OCI-LY3 (cell line): ENCODE measurements around the gene GLIPR1L1.

ENCODE experiments used
- H2AFZ ChIP-seq: fragments of 200-600, 300-600 bp; shearing (Covaris generic); 2 replicates; pipeline ENCODE4 v1.6.0; 2014; ENCODE audit warnings: antibody characterized with exemption, low read depth, low read length
- H3K27ac ChIP-seq: fragments of 200-600, 300-600 bp; sonication (generic); 2 replicates; pipeline ENCODE4 v1.5.1; 2014; ENCODE audit warnings: mild to moderate bottlenecking, low read length, moderate library complexity, mixed read lengths
- H3K27me3 ChIP-seq: fragments of 200-600, 300-600 bp; sonication (generic); 2 replicates; pipeline ENCODE4 v1.6.1; 2014; ENCODE audit warnings: low read depth, low read length, mixed read lengths
- H3K36me3 ChIP-seq: fragments of 200-600, 300-600 bp; sonication (generic); replicated peaks from 2 replicates; pipeline ENCODE3; 2014; ENCODE audit warnings: low read depth, low read length, mixed read lengths
- H3K4me1 ChIP-seq: fragments of 300-600, 200-600 bp; sonication (generic); 2 replicates; pipeline ENCODE4 v1.6.1; 2014; ENCODE audit warnings: low read length, mixed read lengths
- H3K4me2 ChIP-seq: fragments of 200-600, 300-600 bp; sonication (generic); 2 replicates; pipeline ENCODE4 v1.6.1; 2014; ENCODE audit warnings: low read length, mixed read lengths
- H3K4me3 ChIP-seq: fragments of 300-600, 200-600 bp; sonication (generic); 2 replicates; pipeline ENCODE4 v1.5.1; 2014; ENCODE audit warnings: antibody characterized with exemption, mild to moderate bottlenecking, low read length, moderate library complexity
- H3K79me2 ChIP-seq: fragments of 300-600, 200-600 bp; shearing (Covaris generic); 2 replicates; pipeline ENCODE4 v1.6.1; 2014; ENCODE audit warnings: mild to moderate bottlenecking, low read length, mixed read lengths
- H3K9ac ChIP-seq: fragments of 300-600, 200-600 bp; shearing (Covaris generic); 2 replicates; pipeline ENCODE4 v1.6.0; 2014; ENCODE audit warnings: mild to moderate bottlenecking, low read length, moderate library complexity
- H3K9me3 ChIP-seq: fragments of 200-600, 300-600 bp; shearing (Covaris generic); 2 replicates; pipeline ENCODE4 v1.6.1; 2014; ENCODE audit warnings: low read length, mixed read lengths; ENCODE audit not compliant: insufficient read depth
- H4K20me1 ChIP-seq: fragments of 200-600, 300-600 bp; sonication (generic); 2 replicates; pipeline ENCODE4 v1.6.1; 2016; ENCODE audit warnings: low read length, mixed read lengths; ENCODE audit not compliant: insufficient read depth
- CTCF ChIP-seq: fragments of 200-600, 300-600 bp; sonication (generic); IDR thresholded peaks from 2 replicates; pipeline ENCODE4 v1.5.1; 2014; ENCODE audit warnings: antibody characterized with exemption, low read length, low read depth
- EZH2phosphoT487 ChIP-seq: fragments of 200-600 bp; shearing (Covaris generic); IDR thresholded peaks from 2 replicates; pipeline ENCODE4 v1.6.1; 2018; ENCODE audit warnings: antibody characterized with exemption, mixed run types, low read depth

The GLIPR1L1 gene

GRCh38 chr12:75294336-75294735 lies 40.1 kb upstream of the GLIPR1L1 start:
- no peaks in the 10 kb centered on the region for H3K79me2 ChIP-seq
- no peaks in the 10 kb centered on the region for H3K9me3 ChIP-seq
- H3K4me1 ChIP-seq = no peaks in the 10 kb centered on the region
- no peak overlapping the region for H3K9ac ChIP-seq
- no peak overlapping the region for H2AFZ ChIP-seq
- no peaks in the 10 kb centered on the region for H4K20me1 ChIP-seq
- no peaks in the 10 kb centered on the region for H3K27me3 ChIP-seq
- no peak overlapping the region for H3K4me2 ChIP-seq
- TF ChIP-seq EZH2phosphoT487 (no peak), CTCF (no peak)
- H3K27ac ChIP-seq = no peak overlapping the region
- H3K4me3 ChIP-seq = no peak overlapping the region
- H3K36me3 ChIP-seq = no peaks in the 10 kb centered on the region

- no peaks in the 10 kb centered on the region for H3K79me2 ChIP-seq
- no peak overlapping the region for H3K4me3 ChIP-seq
- H3K9me3 ChIP-seq = no peaks in the 10 kb centered on the region
- no peaks in the 10 kb centered on the region for H3K4me1 ChIP-seq
- no peak overlapping the region for H3K4me2 ChIP-seq
- no peaks in the 10 kb centered on the region for H3K27me3 ChIP-seq
- no peak overlapping the region for H3K9ac ChIP-seq
- H2AFZ ChIP-seq = no peak overlapping the region
- H3K27ac ChIP-seq = no peak overlapping the region
- no peaks in the 10 kb centered on the region for H4K20me1 ChIP-seq
- no peak for TF ChIP-seq EZH2phosphoT487
- TF ChIP-seq CTCF = no peak
- H3K36me3 ChIP-seq = no peaks in the 10 kb centered on the region
Observed at GRCh38 chr12:75294797-75295196, 39.7 kb upstream of the GLIPR1L1 start.

GRCh38 chr12:75302225-75302624 lies 32.2 kb upstream of the GLIPR1L1 start:
- Histone ChIP-seq H3K4me3 (no peak overlapping the region), H3K79me2 (no peaks in the 10 kb centered on the region), H2AFZ (no peak overlapping the region), H3K27ac (no peak overlapping the region), H4K20me1 (no peaks in the 10 kb centered on the region), H3K9ac (no peak overlapping the region), H3K9me3 (no peaks in the 10 kb centered on the region), H3K27me3 (no peaks in the 10 kb centered on the region), H3K4me2 (no peak overlapping the region), H3K4me1 (no peaks in the 10 kb centered on the region), H3K36me3 (no peaks in the 10 kb centered on the region)
- TF ChIP-seq CTCF (no peak), EZH2phosphoT487 (no peak)

- no peak overlapping the region for H3K4me2 ChIP-seq
- no peak overlapping the region for H3K9ac ChIP-seq
- no peaks in the 10 kb centered on the region for H3K9me3 ChIP-seq
- H3K4me1 ChIP-seq = no peaks in the 10 kb centered on the region
- no peak overlapping the region for H3K27ac ChIP-seq
- H3K4me3 ChIP-seq = no peak overlapping the region
- no peak overlapping the region for H2AFZ ChIP-seq
- no peaks in the 10 kb centered on the region for H3K79me2 ChIP-seq
- no peaks in the 10 kb centered on the region for H3K27me3 ChIP-seq
- H4K20me1 ChIP-seq = no peaks in the 10 kb centered on the region
- H3K36me3 ChIP-seq = no peaks in the 10 kb centered on the region
- TF ChIP-seq EZH2phosphoT487 (no peak), CTCF (no peak)
Observed at GRCh38 chr12:75302781-75303180, 31.7 kb upstream of the GLIPR1L1 start.
